Breast epithelium (tissue), 4 donors: ENCODE results near the gene PPP2R3A. TPM values are rescaled to one million over a fixed set of nuclear protein-coding genes. Genes with fewer than 3 reads are reported as not detected.
"Not testable (repeated sequence)": the region's sequence is repeated elsewhere in the genome, so short reads cannot be mapped to it uniquely, and the experiment has no call there.

ENCODE experiments used
- DNase-seq, 2 donors: peaks; one replicate each; pipeline ENCODE4 v3.0.0-alpha.2; 2019; ENCODE audit warnings: low spot score in 2 of 2
- H3K27ac ChIP-seq, 2 donors: fragments of 200-600 bp; sonication (generic) in 1 of 2; one replicate each; pipeline ENCODE4 v1.5.1; 2016 to 2019; ENCODE audit warnings: mild to moderate bottlenecking in 1 of 2
- H3K27me3 ChIP-seq, 2 donors: fragments of 200-600 bp; sonication (generic) in 1 of 2; one replicate each; pipeline versions ENCODE4 v1.5.1 to v1.6.0; 2017 to 2019; ENCODE audit warnings: control low read depth in 1 of 2, mild to moderate bottlenecking in 1 of 2
- H3K36me3 ChIP-seq: fragments of 200-600 bp; one replicate; pipeline ENCODE4 v1.5.1; 2019
- H3K4me1 ChIP-seq, 2 donors: fragments of 200-600 bp; sonication (generic); one replicate each; pipeline ENCODE4 v1.5.1; 2016 to 2019; ENCODE audit warnings: control low read depth in 1 of 2
- H3K4me3 ChIP-seq, 3 donors: fragments of 200-600 bp; sonication (generic); 1 replicate in 2 of 3; 2 replicates in 1 of 3; pipeline ENCODE4 v1.5.1; 2016 to 2019; ENCODE audit warnings: mild to moderate bottlenecking in 3 of 3, moderate library complexity in 2 of 3
- H3K9me3 ChIP-seq, 2 donors: fragments of 200-600 bp; sonication (generic) in 1 of 2; one replicate each; pipeline ENCODE4 v1.5.1; 2016 to 2019; ENCODE audit warnings: control low read depth in 1 of 2
- POLR2A ChIP-seq: fragments of 450-650 bp; IDR thresholded peaks from one replicate; pipeline ENCODE4 v1.6.1; 2016; ENCODE audit warnings: antibody characterized with exemption, mild to moderate bottlenecking, moderate library complexity
- POLR2AphosphoS5 ChIP-seq, 3 donors: sonication (generic); formaldehyde crosslinking; IDR thresholded peaks; one replicate each; pipeline ENCODE4 v1.6.1; 2017; ENCODE audit warnings: antibody characterized with exemption in 3 of 3
- intact Hi-C: fragments of 100-400 bp; cut with DNase I; formaldehyde crosslinking; loops from one replicate; pipeline ENCODE4 v1.15.1; 2023; ENCODE audit warnings: low total_unique reads
- total RNA-seq, 3 donors: library from RNA; depleted of rRNA; stranded (reverse); fragments of >200 nt; gene quantifications; one replicate each; pipeline ENCODE4 v1.1.0, GENCODE V29; 2016
- TF ChIP-seq, protein P1 (sequence below), 3 donors: fragments of 450-650 bp; IDR thresholded peaks; one replicate each; pipeline ENCODE4 v1.5.1; 2016 to 2017; ENCODE audit warnings: antibody characterized with exemption in 3 of 3, mild to moderate bottlenecking in 3 of 3, moderate library complexity in 3 of 3

PPP2R3A gene
- total RNA-seq, 3 donors from 2014 or later, result 10.4 to 43.6 (median 20.6) TPM

- DNase-seq, result no peak
- no peaks in the 10 kb centered on the region for H3K27me3 ChIP-seq
- TF ChIP-seq POLR2AphosphoS5 (IDR thresholded peaks at IDR 0.05), result no peak
- TF ChIP-seq POLR2A, result no peak
- TF ChIP-seq, protein P1, sequence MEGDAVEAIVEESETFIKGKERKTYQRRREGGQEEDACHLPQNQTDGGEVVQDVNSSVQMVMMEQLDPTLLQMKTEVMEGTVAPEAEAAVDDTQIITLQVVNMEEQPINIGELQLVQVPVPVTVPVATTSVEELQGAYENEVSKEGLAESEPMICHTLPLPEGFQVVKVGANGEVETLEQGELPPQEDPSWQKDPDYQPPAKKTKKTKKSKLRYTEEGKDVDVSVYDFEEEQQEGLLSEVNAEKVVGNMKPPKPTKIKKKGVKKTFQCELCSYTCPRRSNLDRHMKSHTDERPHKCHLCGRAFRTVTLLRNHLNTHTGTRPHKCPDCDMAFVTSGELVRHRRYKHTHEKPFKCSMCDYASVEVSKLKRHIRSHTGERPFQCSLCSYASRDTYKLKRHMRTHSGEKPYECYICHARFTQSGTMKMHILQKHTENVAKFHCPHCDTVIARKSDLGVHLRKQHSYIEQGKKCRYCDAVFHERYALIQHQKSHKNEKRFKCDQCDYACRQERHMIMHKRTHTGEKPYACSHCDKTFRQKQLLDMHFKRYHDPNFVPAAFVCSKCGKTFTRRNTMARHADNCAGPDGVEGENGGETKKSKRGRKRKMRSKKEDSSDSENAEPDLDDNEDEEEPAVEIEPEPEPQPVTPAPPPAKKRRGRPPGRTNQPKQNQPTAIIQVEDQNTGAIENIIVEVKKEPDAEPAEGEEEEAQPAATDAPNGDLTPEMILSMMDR (IDR thresholded peaks at IDR 0.05), result no peak
- H3K36me3 ChIP-seq, result no peaks in the 10 kb centered on the region
- no peaks in the 10 kb centered on the region for H3K9me3 ChIP-seq
- H3K4me1 ChIP-seq, result no peaks in the 10 kb centered on the region
- peak overlapping the region; percentile 48 to 67 for H3K27ac ChIP-seq
- no peak overlapping the region for H3K4me3 ChIP-seq
- intact Hi-C loops, result no loop called here
Observed at GRCh38 chr3:136142592-136142991, 177.1 kb downstream of the PPP2R3A start.

DNA sequence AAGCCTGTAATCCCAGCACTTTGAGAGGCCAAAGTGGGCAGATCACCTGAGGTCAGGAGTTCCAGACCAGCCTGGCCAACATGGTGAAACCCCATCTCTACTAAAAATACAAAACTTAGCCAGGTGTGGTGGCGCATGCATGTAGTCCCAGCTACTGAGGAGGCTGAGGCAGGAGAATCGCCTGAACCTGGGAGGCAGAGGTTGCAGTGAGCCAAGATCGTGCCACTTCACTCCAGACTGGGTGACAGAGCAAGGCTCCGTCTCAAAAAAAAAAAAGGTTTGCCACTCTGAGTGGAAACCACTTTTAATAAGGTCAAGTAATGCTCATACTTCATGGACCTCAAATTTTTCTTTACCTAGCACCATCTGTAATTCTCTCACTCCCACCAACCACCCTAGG lies 178.9 kb downstream of the PPP2R3A start:
- H3K4me3 ChIP-seq, H3K27me3 ChIP-seq, DNase-seq, H3K27ac ChIP-seq, H3K4me1 ChIP-seq, intact Hi-C loops, H3K36me3 ChIP-seq, H3K9me3 ChIP-seq: not testable (repeated sequence)

GRCh38 chr3:136146981-136147729 lies 181.6 kb downstream of the PPP2R3A start:
- intact Hi-C loops, result no loop called here
- H3K27ac ChIP-seq, result no peak overlapping the region
- TF ChIP-seq POLR2AphosphoS5 (IDR thresholded peaks at IDR 0.05) (no peak), POLR2A (no peak)
- TF ChIP-seq, protein P1 (IDR thresholded peaks at IDR 0.05), result no peak
- H3K9me3 ChIP-seq, result no peaks in the 10 kb centered on the region
- DNase-seq, result no peak
- no peaks in the 10 kb centered on the region for H3K27me3 ChIP-seq
- peaks cover 0 to 2% of the 10 kb centered on the region in 2 donors for H3K4me1 ChIP-seq
- no peaks in the 10 kb centered on the region for H3K36me3 ChIP-seq
- H3K4me3 ChIP-seq, result no peak overlapping the region

GRCh38 chr3:136149667-136150066 lies 184.1 kb downstream of the PPP2R3A start:
- H3K27ac ChIP-seq, result no peak overlapping the region
- no peaks in the 10 kb centered on the region for H3K9me3 ChIP-seq
- no peak for TF ChIP-seq POLR2A
- TF ChIP-seq, protein P1 (IDR thresholded peaks at IDR 0.05), result no peak
- no peaks in the 10 kb centered on the region for H3K27me3 ChIP-seq
- H3K4me1 ChIP-seq, result peaks cover 0 to 2% of the 10 kb centered on the region in 2 donors
- DNase-seq, result no peak
- intact Hi-C loops, result no loop called here
- no peak overlapping the region for H3K4me3 ChIP-seq
- H3K36me3 ChIP-seq, result no peaks in the 10 kb centered on the region

DNA sequence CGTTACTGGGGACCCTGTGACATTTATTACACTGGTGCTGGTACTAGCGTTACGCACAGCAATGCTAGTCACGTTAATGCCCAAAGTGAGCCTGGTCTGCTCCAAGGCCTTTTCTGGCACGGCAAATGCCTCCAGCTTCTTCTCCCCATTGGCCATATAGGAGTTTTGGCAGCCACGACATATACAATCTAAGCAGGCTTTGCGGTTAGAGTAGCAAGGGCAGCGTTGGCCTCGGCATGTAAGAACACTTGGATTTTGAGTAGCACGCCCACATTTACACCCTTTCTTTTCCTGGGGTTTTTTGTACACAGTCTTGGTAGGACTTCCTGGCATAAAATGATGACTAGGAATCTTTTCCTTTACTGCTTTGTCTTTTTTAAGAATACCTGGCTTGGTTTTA lies 185.7 kb downstream of the PPP2R3A start:
- H3K4me1 ChIP-seq, result peaks cover 0 to 2% of the 10 kb centered on the region in 2 donors
- intact Hi-C loops, result no loop called here
- H3K36me3 ChIP-seq, result no peaks in the 10 kb centered on the region
- H3K9me3 ChIP-seq, result no peaks in the 10 kb centered on the region
- H3K27ac ChIP-seq, result no peak overlapping the region
- H3K27me3 ChIP-seq, result no peaks in the 10 kb centered on the region
- TF ChIP-seq POLR2A (no peak), POLR2AphosphoS5 (IDR thresholded peaks at IDR 0.05) (no peak)
- TF ChIP-seq, protein P1 (IDR thresholded peaks at IDR 0.05), result no peak
- no peak for DNase-seq
- H3K4me3 ChIP-seq, result no peak overlapping the region
